D721Med (cell line): ENCODE results near the gene DHX16.

Experiments used
- DNase-seq: peaks from one replicate; pipeline ENCODE4 v3.0.0; 2011; ENCODE audit warnings: low spot score; ENCODE audit not compliant: insufficient read length
- FAIRE-seq: peaks from 2 replicates; lab custom pipeline; 2011; peaks lifted over from hg19 to GRCh38; lab: Jason Lieb, UNC
- CTCF ChIP-seq: IDR thresholded peaks from 2 replicates; pipeline ENCODE4 v1.5.1; 2012; ENCODE audit warnings: mild to moderate bottlenecking, control low read depth; ENCODE audit not compliant: insufficient read depth; ENCODE audit errors: missing control alignments

DHX16 gene

DNA sequence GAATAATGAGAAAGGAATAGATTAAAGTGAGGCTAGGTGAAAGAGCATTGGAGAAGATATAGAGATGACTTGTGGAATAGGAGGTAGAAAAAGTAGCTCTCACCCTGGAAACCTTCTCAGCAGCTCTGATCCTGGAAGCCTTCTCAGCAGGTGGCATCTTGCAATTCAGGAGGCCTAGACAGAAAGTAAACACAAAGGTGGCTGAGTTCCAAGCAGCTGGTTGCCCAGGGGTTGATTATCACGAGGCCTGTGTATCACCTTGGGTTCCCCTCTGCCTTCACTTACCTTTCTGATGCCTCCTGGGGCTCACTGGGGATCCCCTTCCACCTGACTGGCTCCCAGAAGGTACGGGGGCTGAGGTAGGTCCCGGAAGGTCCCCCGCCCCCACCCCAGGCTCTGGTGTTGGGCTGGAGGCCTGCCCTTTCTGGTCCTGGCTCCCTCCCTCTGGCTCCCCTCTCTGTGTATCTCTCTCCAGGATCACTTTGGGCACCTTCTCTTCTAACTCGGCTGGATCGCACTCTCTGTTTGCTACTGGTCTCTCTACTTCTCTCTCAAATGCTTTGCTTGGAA, 34.6 kb upstream of the DHX16 start:
- no peak for TF ChIP-seq CTCF
- FAIRE-seq (no peak), DNase-seq (no peak)

DNA sequence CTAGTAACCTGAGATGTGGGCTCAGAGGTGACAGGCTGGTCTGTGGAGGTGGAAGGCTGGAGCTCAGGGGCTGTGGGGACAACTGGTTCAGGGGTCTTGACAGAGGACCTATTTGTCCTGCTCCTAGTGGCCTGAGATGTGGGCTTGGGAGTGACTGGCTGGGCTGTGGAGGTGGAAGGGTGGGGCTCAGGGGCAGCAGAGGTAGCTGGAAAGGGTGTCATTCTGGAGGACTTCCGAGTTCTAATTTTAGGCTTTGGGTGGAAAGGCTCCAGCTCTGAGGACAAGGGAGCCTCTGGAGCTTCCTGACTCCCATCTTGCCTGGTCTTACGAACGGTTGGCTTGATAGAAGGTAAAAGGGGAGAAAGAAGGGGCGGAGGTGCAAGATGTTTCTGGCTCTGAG, 32.8 kb upstream of the DHX16 start:
- DNase-seq (no peak), FAIRE-seq (no peak)
- TF ChIP-seq CTCF: no peak

- TF ChIP-seq CTCF: no peak
- DNase-seq (no peak), FAIRE-seq (no peak)
Measured at GRCh38 chr6:30703821-30704220, 31.0 kb upstream of the DHX16 start.

GRCh38 chr6:30703011-30703410, 30.2 kb upstream of the DHX16 start:
- DNase-seq (no peak), FAIRE-seq (no peak)
- TF ChIP-seq CTCF: no peak

DNA sequence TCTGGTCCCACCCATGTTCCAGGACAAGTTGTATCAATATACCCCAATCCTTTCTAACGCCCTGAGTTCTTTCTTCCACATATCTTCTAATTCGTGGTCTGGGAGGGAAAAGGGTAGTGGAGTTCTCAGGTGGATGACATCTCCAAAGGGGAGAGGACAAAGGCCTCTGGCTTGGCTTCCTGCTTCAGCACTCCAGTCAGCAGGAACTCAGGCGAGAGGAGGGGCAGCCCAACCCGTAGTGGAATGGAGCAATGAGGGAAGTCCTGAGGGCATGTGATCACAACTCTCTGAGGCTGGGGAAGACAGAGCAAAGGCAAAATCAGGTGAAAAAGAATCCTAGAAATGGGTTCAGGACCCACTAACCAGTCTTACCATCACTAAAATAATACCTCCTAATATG, 27.5 kb upstream of the DHX16 start:
- no peak for TF ChIP-seq CTCF
- FAIRE-seq (no peak), DNase-seq (no peak)

DNA sequence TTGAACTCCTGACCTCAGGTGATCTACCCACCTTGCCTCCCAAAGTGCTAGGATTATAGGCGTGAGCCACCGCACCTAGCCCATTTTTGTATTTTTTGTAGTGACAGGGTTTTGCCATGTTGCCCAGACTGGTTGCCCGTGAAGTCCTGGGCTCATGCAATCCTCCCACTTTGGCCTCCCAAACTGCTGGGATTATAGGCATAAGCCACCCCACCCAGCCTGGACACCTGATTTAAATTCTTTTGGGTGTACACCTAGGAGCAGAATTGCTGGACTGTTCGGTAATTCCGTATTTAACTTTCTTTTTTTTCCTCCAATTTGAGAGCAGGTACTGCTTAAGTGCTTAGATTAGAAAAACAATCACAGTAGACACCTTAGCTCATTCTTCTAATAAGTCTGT, 23.6 kb upstream of the DHX16 start:
- no peak for FAIRE-seq
- TF ChIP-seq CTCF: no peak
- DNase-seq: no peak

DNA sequence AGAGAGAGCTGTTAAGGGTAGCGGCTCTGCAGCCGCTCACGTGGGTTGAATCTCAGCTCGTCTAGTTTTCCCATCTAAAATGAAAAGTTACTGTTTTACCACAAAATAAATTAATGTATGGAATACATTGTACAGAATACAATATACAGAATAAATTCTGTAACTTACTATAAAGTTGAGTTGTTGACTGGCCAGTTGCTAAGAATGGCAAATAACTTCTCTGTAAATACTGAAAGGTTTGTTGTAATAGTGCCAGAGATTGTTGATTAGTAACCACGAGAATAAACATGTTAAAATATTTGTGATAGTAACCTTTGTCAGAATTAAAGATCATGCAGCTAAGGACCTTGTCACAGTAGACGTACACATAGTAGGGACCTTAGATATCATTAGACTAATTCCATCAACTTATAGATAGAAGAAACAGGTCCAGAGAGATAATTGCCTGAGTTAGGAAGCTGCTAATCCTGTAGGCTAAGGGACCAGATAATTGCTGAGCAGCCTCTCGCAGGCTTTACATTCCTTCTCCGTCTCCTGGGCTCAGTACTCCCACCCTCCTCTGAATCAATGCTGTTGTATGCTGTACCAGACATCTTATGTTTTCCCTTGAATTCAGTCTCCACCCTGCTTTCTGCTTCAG, 18.5 kb upstream of the DHX16 start:
- no peak for TF ChIP-seq CTCF
- FAIRE-seq (no peak), DNase-seq (no peak)
